Stimulated activated memory B cell treated with anti-CD40 and anti-IgM and Interleukin-4, amounts not matched to agents 10 μg/mL and 1 μg/mL and 100 μg/mL, for 72 hours (primary cell): ENCODE results near the gene SPNS2.

Experiments
- ATAC-seq: fragments of 150-1000 bp; cut with Tn5 transposase; 2 replicates; pipeline ENCODE4 v1.10.0; 2021
- H3K27ac Mint-ChIP-seq: one replicate; pipeline ENCODE4 v1.8.0; 2022; ENCODE audit warnings: mild to moderate bottlenecking, mixed read lengths
- H3K27me3 Mint-ChIP-seq: one replicate; pipeline ENCODE4 v1.8.0; 2022; ENCODE audit warnings: mixed read lengths
- H3K36me3 Mint-ChIP-seq: one replicate; pipeline ENCODE4 v1.8.0; 2022; ENCODE audit warnings: mixed read lengths
- H3K4me1 Mint-ChIP-seq: one replicate; pipeline ENCODE4 v1.8.0; 2022; ENCODE audit warnings: mixed read lengths
- H3K4me3 Mint-ChIP-seq: one replicate; pipeline ENCODE4 v1.8.0; 2022; ENCODE audit warnings: mild to moderate bottlenecking, moderate library complexity, mixed read lengths
- H3K9me3 Mint-ChIP-seq: one replicate; pipeline ENCODE4 v1.8.0; 2022; ENCODE audit warnings: mixed read lengths

SPNS2 gene

DNA sequence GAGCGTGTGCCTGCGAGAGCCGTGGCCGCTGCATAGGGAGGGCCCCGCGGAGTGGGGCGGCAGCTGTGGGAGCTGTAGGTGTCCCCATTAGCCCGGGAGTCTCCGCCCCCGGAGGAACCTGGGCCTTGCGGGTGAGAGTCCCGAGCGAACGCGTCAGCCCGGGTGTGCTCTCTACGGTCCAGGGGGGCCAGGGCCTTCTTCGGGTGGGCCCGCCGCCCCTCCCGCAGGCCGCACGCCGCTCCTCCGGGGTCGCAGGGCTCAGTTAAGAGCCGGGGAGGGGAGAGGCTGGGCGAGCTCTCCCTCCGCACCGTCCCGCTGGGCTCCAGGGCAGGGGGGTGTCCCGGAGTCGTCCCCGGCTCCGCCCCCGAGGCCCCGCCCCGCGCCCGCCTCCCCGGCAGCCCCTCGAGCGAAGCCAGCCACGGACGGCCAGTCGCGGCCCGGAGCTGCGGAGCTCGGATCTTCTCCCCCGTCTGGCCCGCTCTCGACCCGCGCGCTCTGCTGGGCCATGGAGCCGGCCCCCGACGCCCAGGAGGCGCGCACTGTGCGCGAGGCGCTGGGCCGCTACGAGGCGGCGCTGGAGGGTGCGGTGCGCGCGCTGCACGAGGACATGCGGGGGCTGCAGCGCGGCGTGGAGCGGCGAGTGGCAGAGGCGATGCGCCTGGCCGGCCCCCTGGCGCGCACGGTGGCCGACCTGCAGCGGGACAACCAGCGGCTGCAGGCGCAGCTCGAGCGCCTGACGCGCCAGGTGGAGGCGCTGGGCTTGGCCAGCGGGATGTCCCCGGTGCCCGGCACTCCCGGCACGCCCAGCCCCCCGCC, 85.6 kb downstream of the SPNS2 start, which contains the start of gene SMTNL2:
SMTNL2 (plus strand) TSS at position 429 of the 816 bp plus-strand sequence; CDS start at position 506, 77 bp downstream.
- Mint-ChIP-seq H3K9me3 (no peaks in the 10 kb centered on the region), H3K27ac (no peak within 1 kb of the TSS), H3K36me3 (no peaks in the 10 kb centered on the region), H3K4me3 (peak within 1 kb of the TSS; percentile 63), H3K4me1 (peaks cover 7% of the 10 kb centered on the region), H3K27me3 (peaks cover 74% of the 10 kb centered on the region)
- ATAC-seq, result peak; percentile 26

GRCh38 chr17:4584917-4585637, 86.4 kb downstream of the SPNS2 start:
- Mint-ChIP-seq H3K27ac (no peak overlapping the region), H3K4me1 (peaks cover 7% of the 10 kb centered on the region), H3K36me3 (no peaks in the 10 kb centered on the region), H3K4me3 (peak overlapping the region; percentile 58), H3K27me3 (peaks cover 81% of the 10 kb centered on the region), H3K9me3 (no peaks in the 10 kb centered on the region)
- no peak for ATAC-seq

- no peak for ATAC-seq
- H3K27ac Mint-ChIP-seq, result no peak overlapping the region
- no peaks in the 10 kb centered on the region for H3K9me3 Mint-ChIP-seq
- H3K36me3 Mint-ChIP-seq, result no peaks in the 10 kb centered on the region
- H3K4me1 Mint-ChIP-seq, result peaks cover 7% of the 10 kb centered on the region
- H3K27me3 Mint-ChIP-seq, result peaks cover 86% of the 10 kb centered on the region
- H3K4me3 Mint-ChIP-seq, result peak overlapping the region; percentile 58
These were observed 86.9 kb downstream of the SPNS2 start for GRCh38 chr17:4585638-4585994.

GRCh38 chr17:4586043-4586442, 87.4 kb downstream of the SPNS2 start:
- H3K36me3 Mint-ChIP-seq, result no peaks in the 10 kb centered on the region
- peaks cover 86% of the 10 kb centered on the region for H3K27me3 Mint-ChIP-seq
- peaks cover 7% of the 10 kb centered on the region for H3K4me1 Mint-ChIP-seq
- H3K27ac Mint-ChIP-seq, result no peak overlapping the region
- H3K9me3 Mint-ChIP-seq, result no peaks in the 10 kb centered on the region
- no peak for ATAC-seq
- H3K4me3 Mint-ChIP-seq, result no peak overlapping the region

- ATAC-seq, result no peak
- H3K36me3 Mint-ChIP-seq, result no peaks in the 10 kb centered on the region
- no peak overlapping the region for H3K27ac Mint-ChIP-seq
- no peaks in the 10 kb centered on the region for H3K9me3 Mint-ChIP-seq
- peaks cover 7% of the 10 kb centered on the region for H3K4me1 Mint-ChIP-seq
- H3K27me3 Mint-ChIP-seq, result peaks cover 78% of the 10 kb centered on the region
- H3K4me3 Mint-ChIP-seq, result no peak overlapping the region
These were observed 88.5 kb downstream of the SPNS2 start for GRCh38 chr17:4587195-4587594.

DNA sequence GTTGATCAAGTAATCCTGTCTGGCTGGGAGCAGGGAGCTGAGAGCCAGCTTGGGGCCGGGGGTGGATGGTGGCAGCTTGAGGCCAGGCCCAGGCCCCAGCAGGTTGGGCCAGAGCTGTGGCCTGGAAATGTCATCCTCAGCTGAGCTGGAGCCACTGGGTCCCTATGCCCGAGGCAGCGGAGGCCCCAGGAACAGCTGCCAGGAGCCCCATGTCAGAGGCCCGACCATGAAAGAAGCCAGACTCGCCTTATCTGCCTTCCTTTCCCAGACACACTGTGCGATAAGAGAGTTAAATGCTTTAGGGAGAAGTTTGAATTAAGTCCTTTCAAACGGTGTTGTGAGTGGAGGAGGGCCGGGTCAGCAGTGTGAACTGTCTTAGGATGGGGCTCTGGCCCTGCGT, 89.1 kb downstream of the SPNS2 start:
- Mint-ChIP-seq H3K9me3 (no peaks in the 10 kb centered on the region), H3K36me3 (no peaks in the 10 kb centered on the region), H3K27ac (no peak overlapping the region), H3K27me3 (peaks cover 78% of the 10 kb centered on the region), H3K4me1 (peaks cover 7% of the 10 kb centered on the region), H3K4me3 (no peak overlapping the region)
- no peak for ATAC-seq

DNA sequence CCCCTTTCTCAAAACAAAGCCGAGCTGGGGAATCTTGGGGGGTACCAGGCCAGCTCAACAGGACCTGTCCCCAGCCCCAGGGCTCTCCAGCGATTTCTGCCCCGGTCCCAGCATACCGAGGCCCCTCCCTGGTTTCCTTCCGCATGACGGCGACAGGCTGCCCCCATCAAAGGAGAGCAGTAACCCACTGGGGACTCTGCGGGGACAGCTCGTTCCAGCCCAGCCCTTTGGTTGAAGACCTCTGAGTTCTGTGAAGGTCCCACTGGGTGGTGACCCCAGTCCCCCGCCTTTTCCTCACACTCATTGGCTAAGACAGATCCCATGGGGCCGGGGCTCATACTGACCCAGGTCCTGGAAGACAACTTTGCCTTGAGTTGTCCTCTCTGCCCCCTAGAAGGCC, 89.7 kb downstream of the SPNS2 start:
- no peak overlapping the region for H3K4me3 Mint-ChIP-seq
- peaks cover 78% of the 10 kb centered on the region for H3K27me3 Mint-ChIP-seq
- no peak overlapping the region for H3K27ac Mint-ChIP-seq
- H3K9me3 Mint-ChIP-seq, result no peaks in the 10 kb centered on the region
- ATAC-seq, result no peak
- peaks cover 7% of the 10 kb centered on the region for H3K4me1 Mint-ChIP-seq
- H3K36me3 Mint-ChIP-seq, result no peaks in the 10 kb centered on the region
